Activated B cell treated with CpG ODN at 0.5 μM for 24 hours (primary cell): Measurements from ENCODE around the gene SEC31A. TPM values are rescaled to one million over a fixed set of nuclear protein-coding genes. Genes with fewer than 3 reads are reported as not detected.
"Not testable (repeated sequence)": the region's sequence is repeated elsewhere in the genome, so short reads cannot be mapped to it uniquely, and the experiment has no call there.

Experiments
- ATAC-seq: fragments of 200-7000 bp; cut with Tn5 transposase; one replicate; pipeline ENCODE4 v1.10.0; 2021; ENCODE audit warnings: low read depth, mild to moderate bottlenecking, moderate library complexity
- CTCF ChIA-PET: fragments of 350-600 bp; sonication (Branson Sonifier 250); formaldehyde crosslinking; loops from one replicate; lab custom pipeline; 2021; ENCODE audit warnings: antibody characterized with exemption; lab: Charles Lee
- POLR2A ChIA-PET: fragments of 350-600 bp; sonication (Branson Sonifier 250); formaldehyde crosslinking; loops from one replicate; lab custom pipeline; 2021; ENCODE audit warnings: antibody characterized with exemption; lab: Charles Lee
- DNase-seq: peaks from one replicate; pipeline ENCODE4 v3.0.0; 2022
- H3K27ac Mint-ChIP-seq: one replicate; pipeline ENCODE4 v1.8.0; 2020; ENCODE audit warnings: mixed read lengths
- H3K27me3 Mint-ChIP-seq: one replicate; pipeline ENCODE4 v1.8.0; 2021; ENCODE audit warnings: mixed read lengths
- H3K36me3 Mint-ChIP-seq: one replicate; pipeline ENCODE4 v1.8.0; 2021; ENCODE audit warnings: low read depth, mixed read lengths
- H3K4me1 Mint-ChIP-seq: one replicate; pipeline ENCODE4 v1.8.0; 2021; ENCODE audit warnings: mixed read lengths
- H3K4me3 Mint-ChIP-seq: one replicate; pipeline ENCODE4 v1.8.0; 2020; ENCODE audit warnings: mild to moderate bottlenecking, mixed read lengths
- H3K9me3 Mint-ChIP-seq: one replicate; pipeline ENCODE4 v1.8.0; 2020; ENCODE audit warnings: mixed read lengths
- CTCF ChIP-seq: fragments of 200-600 bp; IDR thresholded peaks from one replicate; pipeline ENCODE4 v1.8.0; 2022; ENCODE audit warnings: antibody characterized with exemption, mild to moderate bottlenecking
- intact Hi-C: fragments of 100-400 bp; cut with micrococcal nuclease; formaldehyde crosslinking; loops from one replicate; pipeline ENCODE4 v1.15.1; 2024
- total RNA-seq: library from RNA; stranded (reverse); gene quantifications from 2 replicates; pipeline ENCODE4 v1.2.3, GENCODE V29; 2022

Gene SEC31A
- total RNA-seq, 1 donor from 2014 or later = 172 TPM

GRCh38 chr4:82865592-82865991, 25.4 kb downstream of the SEC31A start:
- Mint-ChIP-seq H3K27ac (no peak overlapping the region), H3K9me3 (no peaks in the 10 kb centered on the region), H3K4me1 (no peaks in the 10 kb centered on the region), H3K27me3 (no peaks in the 10 kb centered on the region), H3K36me3 (peaks cover 78% of the 10 kb centered on the region), H3K4me3 (no peak overlapping the region)
- intact Hi-C loops = no loop called here
- no peak for ATAC-seq
- ChIA-PET POLR2A (no interaction called here), CTCF (no interaction called here)
- DNase-seq = no peak
- no peak for TF ChIP-seq CTCF

GRCh38 chr4:82864336-82864979, 26.5 kb downstream of the SEC31A start:
- H3K4me1 Mint-ChIP-seq = no peaks in the 10 kb centered on the region
- CTCF ChIA-PET = no interaction called here
- H3K36me3 Mint-ChIP-seq = peaks cover 68% of the 10 kb centered on the region
- H3K4me3 Mint-ChIP-seq = no peak overlapping the region
- DNase-seq (no peak), ATAC-seq (no peak)
- POLR2A ChIA-PET = no interaction called here
- no peak for TF ChIP-seq CTCF
- no peaks in the 10 kb centered on the region for H3K9me3 Mint-ChIP-seq
- no peak overlapping the region for H3K27ac Mint-ChIP-seq
- no peaks in the 10 kb centered on the region for H3K27me3 Mint-ChIP-seq
- intact Hi-C loops = no loop called here

- no peak overlapping the region for H3K27ac Mint-ChIP-seq
- DNase-seq (no peak), ATAC-seq (no peak)
- ChIA-PET POLR2A (interaction anchor here (0.7 kb wide), 1 partner anchor 226 kb away, joined by 3 read pairs; no protein-coding TSS in a partner anchor), CTCF (no interaction called here)
- intact Hi-C loops = loop anchor here (2.0 kb wide), 1 partner anchor 15 kb away; no protein-coding TSS in a partner anchor
- no peak overlapping the region for H3K4me3 Mint-ChIP-seq
- peaks cover 60% of the 10 kb centered on the region for H3K36me3 Mint-ChIP-seq
- H3K4me1 Mint-ChIP-seq = no peaks in the 10 kb centered on the region
- no peaks in the 10 kb centered on the region for H3K9me3 Mint-ChIP-seq
- no peak for TF ChIP-seq CTCF
- H3K27me3 Mint-ChIP-seq = no peaks in the 10 kb centered on the region
These were observed 29.4 kb downstream of the SEC31A start for GRCh38 chr4:82861529-82861928.

- H3K4me3 Mint-ChIP-seq, H3K27ac Mint-ChIP-seq, H3K4me1 Mint-ChIP-seq, ATAC-seq, DNase-seq, POLR2A ChIA-PET, CTCF ChIA-PET, H3K27me3 Mint-ChIP-seq, H3K9me3 Mint-ChIP-seq: not testable (repeated sequence)
- intact Hi-C loops = loop anchor here (2.0 kb wide), 1 partner anchor 14 kb away; no protein-coding TSS in a partner anchor
- peaks cover 56% of the 10 kb centered on the region for H3K36me3 Mint-ChIP-seq
These were observed 30.5 kb downstream of the SEC31A start for GRCh38 chr4:82860487-82860886.

- H3K27me3 Mint-ChIP-seq = no peaks in the 10 kb centered on the region
- H3K4me1 Mint-ChIP-seq = no peaks in the 10 kb centered on the region
- ChIA-PET POLR2A (interaction anchor here (1.0 kb wide), 1 partner anchor 12 kb away, joined by 3 read pairs; no protein-coding TSS in a partner anchor), CTCF (interaction anchor here (1.2 kb wide), 1 partner anchor 186 kb away, joined by 3 read pairs; no protein-coding TSS in a partner anchor)
- no peak for DNase-seq
- no peaks in the 10 kb centered on the region for H3K9me3 Mint-ChIP-seq
- intact Hi-C loops = loop anchor here (1.0 to 2.0 kb wide), 2 partner anchors 390 to 429 kb away; no protein-coding TSS in a partner anchor
- TF ChIP-seq CTCF = no peak
- peaks cover 73% of the 10 kb centered on the region for H3K36me3 Mint-ChIP-seq
- H3K27ac Mint-ChIP-seq = no peak overlapping the region
- no peak overlapping the region for H3K4me3 Mint-ChIP-seq
- no peak for ATAC-seq
These were observed 38.1 kb downstream of the SEC31A start for GRCh38 chr4:82852751-82853285.
